ENCODE results near the gene TLE6. TPM values are rescaled to one million over a fixed set of nuclear protein-coding genes. Genes with fewer than 3 reads are reported as not detected.

TLE6 gene
- total RNA-seq, 2 donors from 2014 or later, result 0.57 to 3.4 TPM

- intact Hi-C loops (cut with DNase I), result no loop called here
- no peak for DNase-seq (ENCODE audit: low spot score)
Observed at GRCh38 chr19:3017923-3018322, 40.6 kb downstream of the TLE6 start.

GRCh38 chr19:3019211-3019854 lies 42.0 kb downstream of the TLE6 start:
- no peak for DNase-seq (ENCODE audit: low spot score)
- intact Hi-C loops (cut with DNase I), result no loop called here

DNA sequence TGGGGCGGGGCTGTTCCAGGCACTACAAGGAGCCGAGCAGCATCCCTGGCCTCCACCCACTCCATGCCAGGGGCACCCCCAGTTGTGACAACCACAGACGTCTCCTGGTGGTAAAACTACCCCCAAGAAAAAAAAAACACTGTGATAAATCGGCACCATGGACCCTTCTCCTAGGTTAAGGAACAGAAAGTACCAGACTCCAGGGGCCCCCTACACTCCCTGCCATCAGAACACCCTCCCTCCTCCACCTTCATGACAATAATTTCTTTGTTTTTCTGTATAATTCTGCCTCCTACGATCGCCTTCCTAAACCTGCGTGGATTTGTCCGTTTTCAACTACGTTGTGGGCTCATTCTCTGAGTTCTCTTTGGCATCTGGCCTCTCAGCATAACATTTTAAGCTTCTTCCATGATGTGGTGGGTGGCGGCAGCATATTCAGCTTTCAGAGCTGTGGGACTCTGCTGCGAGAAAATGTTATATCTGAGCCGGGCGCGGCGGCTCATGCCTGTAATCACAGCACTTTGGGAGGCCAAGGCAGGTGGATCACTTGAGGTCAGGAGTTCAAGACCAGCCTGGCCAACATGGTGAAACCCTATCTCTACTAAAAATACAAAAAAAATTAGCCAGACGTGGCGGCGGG lies 43.1 kb downstream of the TLE6 start:
- DNase-seq (ENCODE audit: low spot score), result no peak
- intact Hi-C loops (cut with DNase I), result no loop called here

GRCh38 chr19:3024509-3024869 lies 47.1 kb downstream of the TLE6 start:
- no peak for DNase-seq (ENCODE audit: low spot score)
- intact Hi-C loops (cut with DNase I), result no loop called here

GRCh38 chr19:3024870-3025548 lies 47.6 kb downstream of the TLE6 start:
- intact Hi-C loops (cut with DNase I), result no loop called here
- no peak for DNase-seq (ENCODE audit: low spot score)

DNA sequence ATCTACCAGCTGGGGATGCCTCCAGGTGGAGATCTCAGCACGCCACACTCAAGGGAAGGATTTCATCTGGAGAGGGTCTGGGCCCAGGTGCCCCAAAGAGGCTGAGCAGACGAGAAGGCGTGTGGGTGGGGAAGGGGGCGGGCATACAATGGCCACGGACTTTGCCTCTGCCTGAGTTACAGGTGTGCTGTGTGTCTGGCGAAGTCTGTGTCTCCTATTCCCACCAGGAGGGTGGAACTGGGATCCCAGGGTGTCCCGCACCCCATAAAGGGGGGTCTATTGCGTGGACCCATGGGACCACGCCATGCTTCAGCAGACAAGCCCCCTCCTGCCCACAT lies 48.2 kb downstream of the TLE6 start:
- intact Hi-C loops (cut with DNase I), result no loop called here

DNA sequence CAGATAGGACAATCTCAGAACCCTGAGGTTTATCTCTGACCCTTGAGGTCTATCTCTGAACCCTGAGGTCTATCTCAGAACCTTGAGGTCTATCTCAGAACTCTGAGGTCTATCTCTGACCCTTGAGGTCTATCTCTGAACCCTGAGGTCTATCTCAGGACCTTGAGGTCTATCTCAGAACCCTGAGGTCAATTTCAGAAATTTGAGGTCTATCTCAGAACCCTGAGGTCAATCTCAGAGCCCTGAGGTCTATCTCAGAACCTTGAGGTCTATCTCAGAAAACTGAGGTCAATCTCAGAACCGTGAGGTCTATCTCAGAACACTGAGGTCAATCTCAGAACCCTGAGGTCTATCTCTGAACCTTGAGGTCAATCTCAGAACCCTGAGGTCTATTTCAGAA lies 49.4 kb downstream of the TLE6 start:
- intact Hi-C loops (cut with DNase I), result no loop called here
- DNase-seq (ENCODE audit: low spot score), result no peak

More for the DNA sequence above, 48.2 kb downstream of the TLE6 start:
- no peak for DNase-seq (ENCODE audit: low spot score)

DNA sequence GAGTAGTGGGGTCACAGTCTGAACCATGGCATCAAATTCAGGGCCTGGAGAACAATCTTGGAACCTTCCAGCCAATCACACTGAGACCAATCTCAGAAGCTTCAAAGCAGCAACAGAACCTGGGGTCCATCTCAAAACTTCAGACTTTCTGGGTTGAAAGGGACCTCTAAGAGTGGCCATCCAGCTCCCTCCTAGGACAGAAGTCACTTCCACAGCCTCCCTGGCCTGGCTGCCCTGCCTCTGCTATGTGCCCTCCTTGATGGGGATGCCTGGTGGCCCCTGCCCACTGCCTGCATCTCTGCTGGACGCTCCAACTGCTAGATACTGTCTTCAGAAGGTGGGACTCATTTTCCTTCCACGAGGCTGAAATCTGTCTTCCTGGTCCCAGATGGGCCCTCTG lies 49.9 kb downstream of the TLE6 start:
- DNase-seq (ENCODE audit: low spot score), result no peak
- intact Hi-C loops (cut with DNase I), result no loop called here

DNA sequence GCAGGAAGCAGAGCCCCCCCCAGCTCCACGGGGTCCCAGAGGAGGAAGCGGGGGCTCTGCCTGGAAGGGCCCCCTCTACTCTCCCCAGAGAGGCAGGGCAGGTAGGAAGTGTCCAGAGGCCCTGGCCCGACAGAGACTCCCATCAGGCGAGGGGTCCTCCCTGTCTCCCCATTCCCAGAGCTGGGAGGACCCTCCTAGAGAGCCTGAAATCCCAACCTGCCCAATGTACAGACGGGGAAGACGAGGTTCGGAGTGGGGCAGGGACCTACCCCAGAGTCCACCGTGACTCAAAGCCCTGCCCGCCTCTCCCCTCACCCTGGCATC lies 50.6 kb downstream of the TLE6 start:
- DNase-seq (ENCODE audit: low spot score), result no peak
- intact Hi-C loops (cut with DNase I), result no loop called here

DNA sequence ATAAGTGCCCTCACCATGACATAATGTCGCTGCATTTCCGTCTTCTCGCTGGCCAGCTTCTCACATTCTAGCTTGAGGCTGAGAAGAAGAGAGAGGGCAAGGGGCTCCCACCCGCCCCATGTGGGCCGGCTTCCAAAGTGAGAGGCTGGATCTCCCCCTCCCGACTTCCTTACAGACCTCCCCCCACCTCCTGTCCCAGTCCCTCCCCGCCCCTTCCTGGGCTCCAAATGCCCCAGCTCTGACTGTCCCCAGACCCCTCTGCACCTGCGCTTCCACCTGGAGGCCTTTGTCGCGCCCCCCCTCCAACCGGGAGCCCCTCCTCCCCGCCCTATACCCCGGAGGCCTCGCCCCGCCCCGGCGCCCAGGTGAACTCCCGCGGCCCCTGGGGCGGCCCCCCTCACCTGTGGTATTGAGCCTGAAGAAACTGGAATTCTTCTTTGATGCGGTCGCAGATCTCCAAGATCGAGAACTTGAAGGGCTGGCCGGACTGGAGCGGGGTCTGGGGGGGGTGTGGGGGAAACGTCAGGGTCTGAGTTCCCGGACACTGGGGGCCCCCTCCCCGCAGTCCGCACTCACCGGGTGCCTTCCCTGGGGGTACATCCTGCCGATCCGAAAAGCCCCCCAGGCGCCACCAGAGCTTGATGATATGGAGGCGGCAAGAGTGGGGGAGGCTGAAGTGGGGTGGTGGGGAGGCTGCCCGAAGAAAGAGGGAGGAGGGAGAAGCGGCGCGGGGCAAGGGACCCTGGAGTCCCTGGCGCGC lies 51.1 kb downstream of the TLE6 start:
- DNase-seq (ENCODE audit: low spot score), result no peak
- intact Hi-C loops (cut with DNase I), result no loop called here

DNA sequence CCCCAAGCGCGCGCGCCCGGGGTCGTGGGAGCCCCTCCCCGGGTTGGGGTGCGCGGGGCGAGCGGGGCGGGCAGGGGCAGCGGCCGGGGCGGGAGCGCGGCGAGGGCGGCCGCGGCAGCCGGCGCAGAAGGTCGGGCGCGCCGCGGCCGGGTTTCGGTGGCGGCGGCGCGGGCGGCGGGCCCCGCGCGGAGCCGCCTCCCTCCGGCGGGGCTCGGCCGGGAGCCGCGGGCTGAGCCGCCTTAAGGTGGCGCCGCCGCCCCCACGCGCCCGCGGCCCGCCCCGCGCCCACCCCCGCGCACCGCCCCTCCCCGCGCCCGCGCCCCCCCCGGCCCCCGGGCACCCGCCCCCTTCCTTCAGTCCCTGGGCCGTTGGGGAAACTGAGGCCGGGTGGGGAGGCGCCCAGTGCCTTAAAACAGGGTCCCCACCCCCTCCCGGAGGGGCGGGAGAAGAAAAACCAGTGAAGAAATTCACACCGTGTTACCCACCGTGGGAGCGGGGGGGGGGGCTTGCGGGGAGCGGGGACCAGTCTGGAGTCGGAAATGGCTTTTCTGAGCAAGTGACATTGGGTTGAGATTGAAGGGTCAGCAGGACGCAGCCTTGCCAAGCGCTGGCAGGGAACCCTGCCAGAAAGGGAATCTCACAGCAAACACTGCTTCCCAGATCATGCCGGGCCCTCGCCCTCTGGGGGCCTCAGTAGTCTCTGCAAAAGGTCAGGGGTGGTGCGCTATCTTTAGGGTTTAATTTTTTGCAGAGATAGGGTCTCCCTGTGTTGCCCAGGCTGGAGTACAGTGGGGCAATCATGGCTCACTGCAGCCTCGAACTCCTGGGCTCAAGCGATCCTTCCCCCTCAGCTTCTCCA lies 51.9 kb downstream of the TLE6 start, which contains the start of gene TLE2:
Gene TLE2 (minus strand): TSS at position 216 of the 859 bp plus-strand sequence. CDS start 376 bp downstream, outside the sequence.
- intact Hi-C loops (cut with DNase I), result no loop called here
- DNase-seq (ENCODE audit: low spot score), result no peak

DNA sequence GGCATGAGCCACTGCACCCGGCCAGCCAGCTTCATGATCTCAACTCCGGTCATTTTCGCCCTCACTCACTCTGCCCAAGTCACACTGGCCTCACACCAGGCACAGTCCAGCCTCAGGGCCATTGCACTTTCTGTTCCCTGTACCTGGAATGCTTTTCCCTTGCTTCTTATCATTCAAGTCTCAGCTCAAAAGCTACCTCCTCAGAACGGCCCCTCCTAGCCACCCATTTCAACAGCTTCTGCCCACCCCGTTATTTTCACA lies 54.2 kb downstream of the TLE6 start:
- intact Hi-C loops (cut with DNase I), result loop anchor here in 1 of 2 donors (5.0 kb wide), 1 partner anchor 44 kb away; no protein-coding TSS in a partner anchor
- no peak for DNase-seq (ENCODE audit: low spot score)

DNA sequence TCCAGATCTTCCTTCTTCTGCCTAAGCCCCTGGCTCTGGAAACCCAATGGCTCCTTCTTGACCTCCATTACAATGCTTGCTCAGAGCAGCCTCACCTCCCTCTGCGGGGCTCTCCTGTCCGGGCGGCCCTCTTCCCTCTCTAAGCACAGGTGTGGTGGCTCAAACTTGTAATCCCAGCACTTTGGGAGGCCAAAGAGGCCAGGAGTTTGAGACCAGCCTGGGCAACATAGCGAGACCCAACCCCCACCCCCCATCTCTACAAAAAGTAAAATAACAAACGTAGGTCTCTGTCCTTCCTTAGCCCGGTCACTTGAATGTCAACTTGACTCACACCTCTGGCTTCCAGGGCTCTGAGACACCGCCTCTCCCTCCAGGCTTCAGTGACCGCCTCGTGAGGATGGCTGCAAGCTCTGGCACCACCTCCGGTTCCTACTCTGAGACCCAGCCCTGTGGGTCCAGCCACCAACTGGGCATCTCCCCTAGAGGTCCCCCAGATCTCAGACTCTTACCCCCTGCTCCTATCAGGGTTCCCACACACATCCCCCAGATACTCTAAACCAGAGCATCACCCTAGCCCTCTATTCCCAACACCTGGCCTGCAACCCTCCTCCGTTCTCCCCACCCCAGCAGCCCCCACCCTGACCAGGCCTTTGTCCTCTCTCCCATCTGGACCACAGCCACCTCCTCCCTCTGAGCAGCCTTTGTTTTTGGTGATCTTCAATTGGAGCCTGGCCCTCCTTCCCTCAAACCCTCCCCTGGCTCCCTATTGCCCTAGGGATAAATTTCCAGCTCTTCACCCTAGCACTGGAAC lies 56.4 kb downstream of the TLE6 start:
- intact Hi-C loops (cut with DNase I), result loop anchor here in 1 of 2 donors (5.0 kb wide), 1 partner anchor 46 kb away; no protein-coding TSS in a partner anchor
- DNase-seq (ENCODE audit: low spot score), result no peak

GRCh38 chr19:3034406-3034655 lies 57.0 kb downstream of the TLE6 start:
- no peak for DNase-seq (ENCODE audit: low spot score)
- intact Hi-C loops (cut with DNase I), result loop anchor here in 1 of 2 donors (5.0 kb wide), 1 partner anchor 47 kb away; no protein-coding TSS in a partner anchor

GRCh38 chr19:3034656-3035541 lies 57.5 kb downstream of the TLE6 start:
- intact Hi-C loops (cut with DNase I), result loop anchor here (5.0 kb wide), 3 partner anchors 48 to 1218 kb away; partner anchors contain the start of gene TLE6 (in 1 of the 2)
- no peak for DNase-seq (ENCODE audit: low spot score)

- intact Hi-C loops (cut with DNase I), result loop anchor here (5.0 kb wide), 2 partner anchors 58 to 1218 kb away; partner anchors contain the start of gene TLE6 (in 1 of the 2)
- peak; percentile 98 for DNase-seq (ENCODE audit: low spot score)
Observed at GRCh38 chr19:3035542-3036118, 58.3 kb downstream of the TLE6 start.

Data from posterior vena cava (tissue), 2 donors.